ENCODE measurements around the gene ITSN2.
"Not testable (repeated sequence)": the region's sequence is repeated elsewhere in the genome, so short reads cannot be mapped to it uniquely, and the experiment has no call there.

Gene ITSN2

DNA sequence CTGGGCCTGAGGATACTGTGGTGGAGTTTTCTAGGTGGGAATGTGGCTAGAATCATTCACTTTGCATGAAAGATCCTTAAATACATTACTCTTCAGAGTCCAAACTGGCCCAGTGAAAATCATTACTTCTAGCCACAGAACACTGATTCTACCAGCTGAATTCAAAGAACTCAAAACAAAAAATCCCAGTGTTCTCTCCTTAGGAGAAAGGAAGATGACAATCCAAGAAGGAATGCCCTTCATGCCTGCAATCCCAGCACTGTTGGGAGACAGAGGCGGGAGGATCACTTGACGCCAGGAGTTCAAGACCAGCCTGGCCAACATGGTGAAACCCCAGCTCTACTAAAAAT lies 150.3 kb downstream of the ITSN2 start:
- no peak for DNase-seq

GRCh38 chr2:24209389-24210105 lies 150.8 kb downstream of the ITSN2 start:
- DNase-seq, result no peak

DNA sequence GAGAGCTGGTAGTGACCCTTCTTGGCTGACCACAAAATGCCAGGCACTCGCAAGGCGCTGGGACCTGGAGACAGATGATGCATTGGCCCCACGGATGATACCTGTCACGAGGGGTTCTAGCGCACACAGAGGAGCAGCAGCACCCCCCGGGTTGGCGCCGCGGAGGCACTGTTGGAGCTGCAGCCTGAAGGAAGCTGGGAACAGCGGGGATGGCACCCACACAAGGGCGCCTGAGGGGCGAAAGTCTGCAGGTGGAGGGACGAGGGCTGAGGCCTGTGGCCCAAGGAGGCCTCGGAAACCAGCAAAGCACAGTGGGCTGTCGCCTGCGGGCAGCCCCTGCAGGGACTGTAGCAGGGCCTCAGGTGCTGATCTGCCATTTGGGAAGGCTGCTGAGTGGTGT lies 151.8 kb downstream of the ITSN2 start:
- DNase-seq, result no peak

DNA sequence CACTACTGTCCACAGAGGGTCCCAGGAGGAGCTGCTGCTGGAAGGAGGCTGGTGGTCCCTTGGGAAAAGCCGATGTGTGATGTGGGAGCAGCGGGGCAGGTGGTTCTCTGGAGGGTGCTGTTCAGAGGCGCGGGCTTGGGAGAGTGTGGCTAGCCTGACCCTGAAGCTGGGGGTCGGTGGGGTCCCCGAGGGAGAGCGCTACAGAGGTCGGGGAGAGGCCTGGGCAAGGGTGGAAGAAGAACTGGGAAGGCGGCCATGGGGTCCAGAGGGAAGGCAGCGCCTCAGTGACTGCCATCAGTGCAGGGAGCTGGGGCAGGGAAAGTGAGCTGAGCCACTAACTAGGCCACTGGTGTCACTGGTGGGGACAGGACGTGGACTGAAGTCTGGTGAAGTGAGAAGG lies 153.0 kb downstream of the ITSN2 start:
- no peak for DNase-seq

DNA sequence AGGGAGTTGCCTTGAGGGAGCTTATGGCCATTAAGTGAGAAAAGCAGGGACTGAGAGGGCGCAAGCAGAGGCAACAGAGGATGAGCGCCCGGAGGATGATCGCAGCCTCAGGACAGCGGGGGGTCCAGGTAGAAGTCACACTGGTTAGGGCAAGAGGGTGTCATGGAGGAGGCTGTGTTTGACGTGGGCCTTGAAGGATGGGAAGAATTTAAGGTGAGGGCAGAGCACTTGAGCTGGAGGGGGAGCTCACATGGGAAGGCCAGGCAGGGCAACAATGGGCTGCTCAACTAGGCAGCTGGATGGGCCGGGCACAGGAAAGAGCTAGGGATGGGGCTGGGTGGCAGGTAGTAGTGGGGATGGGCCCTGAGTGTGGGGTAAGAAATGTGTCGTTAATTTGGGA lies 153.6 kb downstream of the ITSN2 start:
- DNase-seq, result no peak

- DNase-seq, result no peak
Observed at GRCh38 chr2:24206242-24206641, 154.1 kb downstream of the ITSN2 start.

- no peak for DNase-seq
Observed at GRCh38 chr2:24205131-24205530, 155.2 kb downstream of the ITSN2 start.

DNA sequence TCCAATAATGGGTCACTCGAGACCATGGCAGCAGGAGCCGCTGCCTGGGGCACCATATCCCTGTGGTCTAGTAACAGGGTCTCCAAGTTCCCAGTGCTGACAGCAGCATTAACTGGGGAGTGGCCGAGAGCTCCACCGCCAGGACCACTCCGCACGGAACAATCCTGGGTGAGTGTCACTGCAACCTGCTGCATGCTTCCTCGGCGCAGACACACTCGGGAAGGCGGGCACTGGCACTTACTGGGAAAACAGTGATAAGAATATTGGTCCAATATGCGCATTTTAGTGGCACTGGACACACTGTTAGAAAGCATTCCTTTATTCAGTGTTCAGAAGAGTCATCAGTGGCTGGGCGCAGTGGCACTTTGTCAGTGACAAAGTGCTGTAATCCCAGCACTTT lies 155.8 kb downstream of the ITSN2 start:
- no peak for DNase-seq

- DNase-seq, result no peak
Observed at GRCh38 chr2:24203787-24204150, 156.6 kb downstream of the ITSN2 start.

GRCh38 chr2:24203029-24203786 lies 157.1 kb downstream of the ITSN2 start:
- DNase-seq, result no peak

DNA sequence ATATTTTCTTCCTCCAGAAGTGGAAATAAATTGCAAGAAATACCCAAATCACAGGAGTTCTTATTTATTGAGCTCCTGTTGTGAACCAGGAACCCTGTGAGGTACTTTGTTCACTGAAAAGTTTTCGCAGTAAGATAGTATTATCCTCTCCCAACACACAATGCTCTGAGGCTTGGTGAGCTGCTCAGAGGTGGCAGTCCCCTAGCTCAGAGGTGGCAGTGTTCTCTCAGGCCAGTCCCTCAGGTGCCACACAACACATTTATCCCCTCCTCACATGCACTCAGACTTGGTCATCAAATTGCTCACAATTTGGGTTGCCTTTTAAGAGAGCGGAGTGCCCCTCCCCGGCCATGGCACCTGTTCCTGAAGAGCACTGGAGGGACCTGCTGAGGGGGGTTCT lies 159.5 kb downstream of the ITSN2 start:
- DNase-seq, result no peak

GRCh38 chr2:24199968-24200590 lies 160.3 kb downstream of the ITSN2 start:
- DNase-seq, result no peak

DNA sequence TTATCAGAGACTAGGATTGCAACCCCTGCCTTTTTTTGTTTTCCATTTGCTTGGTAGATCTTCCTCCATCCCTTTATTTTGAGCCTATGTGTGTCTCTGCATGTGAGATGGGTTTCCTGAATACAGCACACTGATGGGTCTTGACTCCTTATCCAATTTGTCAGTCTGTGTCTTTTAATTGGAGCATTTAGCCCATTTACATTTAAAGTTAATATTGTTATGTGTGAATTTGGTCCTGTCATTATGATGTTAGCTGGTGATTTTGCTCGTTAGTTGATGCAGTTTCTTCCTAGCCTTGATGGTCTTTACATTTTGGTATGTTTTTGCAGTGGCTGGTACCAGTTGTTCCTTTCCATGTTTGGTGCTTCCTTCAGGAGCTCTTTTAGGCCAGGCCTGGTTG lies 163.1 kb downstream of the ITSN2 start:
- not testable (repeated sequence) for DNase-seq

GRCh38 chr2:24191848-24192247 lies 168.5 kb downstream of the ITSN2 start:
- DNase-seq, result no peak

GRCh38 chr2:24191156-24191555 lies 169.2 kb downstream of the ITSN2 start:
- DNase-seq, result no peak

DNA sequence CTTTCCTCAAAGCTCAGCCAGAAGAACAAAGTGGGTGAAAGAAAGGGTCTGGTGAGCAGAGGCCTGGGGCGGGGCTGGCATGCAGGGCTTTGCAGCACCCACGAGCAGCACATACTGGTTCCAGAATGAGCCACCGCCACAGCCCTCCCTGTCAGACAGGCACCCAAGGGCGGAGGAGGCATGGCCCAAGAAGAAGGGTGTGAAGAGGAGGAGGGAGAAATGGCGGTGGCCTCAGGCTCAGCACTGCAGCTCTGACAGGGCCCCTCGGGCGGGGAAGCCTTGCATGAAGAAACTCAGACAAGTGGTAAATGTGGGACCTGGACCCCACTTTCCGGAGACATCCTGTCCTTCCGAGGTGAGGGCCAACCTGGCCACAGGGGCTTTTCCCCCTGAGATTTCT lies 169.8 kb downstream of the ITSN2 start:
- DNase-seq, result no peak

DNA sequence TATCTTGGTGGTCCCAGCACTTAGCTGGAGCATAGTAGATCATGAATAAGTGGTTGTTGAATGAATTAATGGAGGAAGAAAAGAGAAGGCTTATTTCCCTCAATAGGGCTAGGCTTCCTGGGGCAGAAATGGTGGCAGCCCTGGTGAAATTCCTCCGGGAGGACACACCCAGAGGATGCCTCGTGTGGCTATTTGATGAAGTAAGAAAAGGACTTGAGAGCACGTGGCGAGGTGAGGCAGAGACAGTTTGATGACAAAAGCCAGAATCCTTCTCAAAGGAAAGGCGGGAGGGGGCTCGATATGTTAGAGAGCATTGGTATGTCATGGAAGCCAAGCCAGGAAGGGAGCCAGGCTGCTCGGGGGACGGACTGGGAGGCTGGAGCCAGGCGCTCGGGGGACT lies 170.8 kb downstream of the ITSN2 start:
- no peak for DNase-seq

GRCh38 chr2:24183366-24184069 lies 176.8 kb downstream of the ITSN2 start:
- DNase-seq, result no peak

- no peak for DNase-seq
Observed at GRCh38 chr2:24182507-24182906, 177.8 kb downstream of the ITSN2 start.

GRCh38 chr2:24181849-24182248 lies 178.5 kb downstream of the ITSN2 start:
- DNase-seq, result no peak

GRCh38 chr2:24179683-24180082 lies 180.7 kb downstream of the ITSN2 start:
- no peak for DNase-seq

DNA sequence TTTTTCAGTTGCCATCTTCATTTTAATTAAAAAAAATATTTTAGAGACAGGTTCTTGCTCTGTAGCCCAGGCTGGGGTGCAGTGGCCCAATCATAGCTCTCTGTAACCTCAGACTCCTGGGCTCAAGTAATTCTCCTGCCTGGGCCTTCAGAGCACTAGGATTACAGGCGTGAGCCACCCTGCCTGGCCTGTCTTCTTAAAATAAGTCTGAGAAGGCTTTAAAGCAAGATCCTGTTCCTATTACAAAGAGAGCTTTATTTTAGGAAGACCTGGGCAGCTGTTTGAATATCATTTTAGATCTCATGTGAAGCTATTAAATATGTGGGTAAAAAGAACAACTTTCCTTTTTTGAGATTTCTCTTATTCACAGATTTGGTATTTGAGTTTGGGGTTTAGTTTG lies 184.0 kb downstream of the ITSN2 start:
- DNase-seq, result no peak

DNA sequence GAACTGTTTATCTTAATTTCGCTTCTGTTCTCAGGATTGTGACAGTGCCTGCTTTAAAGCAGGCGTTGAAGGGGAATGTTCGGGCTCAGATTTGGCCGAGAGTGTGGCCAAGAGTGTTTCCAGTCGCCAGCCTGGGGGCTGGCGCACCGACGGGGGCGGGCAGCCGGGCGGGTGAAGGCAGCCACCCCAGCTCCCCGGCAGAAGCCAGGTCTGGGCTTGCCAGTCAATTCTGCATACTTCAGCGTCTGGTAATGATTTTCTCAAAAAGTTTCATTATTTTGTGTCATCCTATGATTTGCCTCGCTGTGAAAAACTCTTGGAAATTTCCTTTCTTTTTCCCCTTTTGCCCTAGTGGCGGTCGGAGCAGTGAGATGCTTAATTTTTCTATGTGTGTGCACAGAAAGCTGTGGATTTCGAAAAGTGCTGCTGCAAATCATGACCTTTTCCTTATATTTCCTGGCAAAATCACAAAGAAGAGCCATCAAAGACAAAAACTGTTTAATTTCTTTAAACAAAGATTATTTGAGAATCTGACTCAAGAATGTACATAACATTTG lies 184.6 kb downstream of the ITSN2 start:
- no peak for DNase-seq

All from stimulated activated CD4-positive, alpha-beta T cell treated with anti-CD3 and anti-CD28 coated beads, Interleukin-2, amount 100 ng/mL, for 48 hours (primary cell).